Tongue (tissue), 2 donors: ENCODE data around the gene RND3. TPM values are rescaled to one million over a fixed set of nuclear protein-coding genes. Genes with fewer than 3 reads are reported as not detected.

Experiments used
- DNase-seq: peaks from one replicate; pipeline ENCODE4 v3.0.0-alpha.2; 2015
- total RNA-seq: library from RNA; depleted of rRNA; stranded (reverse); fragments of >200 nt; gene quantifications from one replicate; pipeline ENCODE4 v1.2.3, GENCODE V29; 2014

RND3 gene
- total RNA-seq, 1 donor from 2014 or later = 63.7 TPM

GRCh38 chr2:150475479-150476250, 11.8 kb downstream of the RND3 start:
- DNase-seq = no peak

DNA sequence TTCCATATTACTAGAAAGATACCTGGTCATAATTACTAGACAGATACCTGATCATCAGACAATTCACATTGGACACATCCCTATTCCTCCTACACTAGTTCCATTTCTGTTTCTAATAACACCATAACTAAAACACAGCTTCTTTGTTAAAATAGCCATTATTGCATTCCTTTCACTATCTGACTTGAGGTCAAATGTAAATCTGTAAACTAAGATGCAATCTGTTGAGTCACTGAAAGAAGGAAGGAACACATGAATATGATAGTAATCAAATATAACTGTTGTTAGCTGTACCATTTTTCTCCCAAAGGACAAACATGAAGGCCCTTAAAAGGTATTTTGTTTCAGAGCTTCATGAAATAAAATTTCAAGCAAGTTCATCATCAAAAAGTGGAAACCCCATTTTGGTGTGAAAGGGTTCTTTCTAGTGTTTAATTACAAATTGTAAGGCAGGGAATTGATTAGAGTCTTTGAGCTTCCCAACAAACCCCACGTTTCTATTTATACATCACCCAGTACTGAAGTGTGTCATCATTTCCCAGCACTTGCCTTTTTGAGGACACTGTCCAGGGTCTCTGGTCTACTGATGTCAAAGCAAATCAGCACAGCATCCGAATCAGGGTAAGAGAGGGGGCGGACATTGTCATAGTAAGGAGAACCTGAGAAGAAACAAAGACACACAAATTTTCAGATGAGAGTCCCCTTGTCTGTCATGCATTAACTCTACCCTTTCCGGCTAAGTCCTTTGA, 13.0 kb downstream of the RND3 start:
- DNase-seq = no peak

- DNase-seq = no peak
These were observed 13.7 kb downstream of the RND3 start for GRCh38 chr2:150473767-150474166.

DNA sequence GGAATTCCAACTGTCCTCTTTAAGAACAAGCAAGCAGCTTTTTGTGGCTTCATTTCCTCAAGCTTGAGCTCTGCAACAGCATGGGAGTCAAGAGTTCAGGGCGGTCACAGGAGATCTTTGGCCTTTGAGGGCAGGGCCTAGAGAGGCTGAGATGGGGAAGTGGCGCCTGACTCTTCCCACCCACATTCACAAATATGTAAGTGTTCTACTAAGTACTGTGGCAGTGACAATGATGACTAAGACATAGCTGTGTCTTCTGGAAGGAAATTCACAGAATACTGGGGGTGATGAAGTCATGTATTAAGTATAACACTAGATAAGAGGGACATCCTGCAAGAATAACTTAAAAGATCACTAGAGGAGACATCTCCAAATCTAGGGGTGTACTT, 15.0 kb downstream of the RND3 start:
- DNase-seq = no peak

- DNase-seq = no peak
These were observed 15.5 kb downstream of the RND3 start for GRCh38 chr2:150471813-150472510.

DNA sequence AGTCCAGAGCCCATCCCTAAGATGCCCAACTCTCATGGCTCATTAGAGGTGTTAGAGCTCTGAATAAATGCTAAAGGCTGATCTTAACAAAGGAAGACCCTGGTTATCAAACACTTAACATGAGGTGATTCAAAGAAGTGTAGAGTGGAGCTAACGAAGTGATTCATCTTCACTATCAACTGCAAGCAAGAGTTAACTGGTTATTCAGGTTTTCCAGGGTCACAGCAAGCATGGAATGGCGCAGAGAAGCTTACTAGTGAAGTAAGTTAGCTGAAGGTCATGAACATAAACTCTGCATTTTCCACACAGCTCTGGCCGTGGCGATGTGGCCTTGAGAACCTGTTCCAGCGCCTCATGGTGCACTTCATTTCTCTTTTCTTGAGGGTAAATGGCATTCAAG, 17.0 kb downstream of the RND3 start:
- DNase-seq = no peak

- no peak for DNase-seq
These were observed 17.7 kb downstream of the RND3 start for GRCh38 chr2:150469706-150470274.

DNA sequence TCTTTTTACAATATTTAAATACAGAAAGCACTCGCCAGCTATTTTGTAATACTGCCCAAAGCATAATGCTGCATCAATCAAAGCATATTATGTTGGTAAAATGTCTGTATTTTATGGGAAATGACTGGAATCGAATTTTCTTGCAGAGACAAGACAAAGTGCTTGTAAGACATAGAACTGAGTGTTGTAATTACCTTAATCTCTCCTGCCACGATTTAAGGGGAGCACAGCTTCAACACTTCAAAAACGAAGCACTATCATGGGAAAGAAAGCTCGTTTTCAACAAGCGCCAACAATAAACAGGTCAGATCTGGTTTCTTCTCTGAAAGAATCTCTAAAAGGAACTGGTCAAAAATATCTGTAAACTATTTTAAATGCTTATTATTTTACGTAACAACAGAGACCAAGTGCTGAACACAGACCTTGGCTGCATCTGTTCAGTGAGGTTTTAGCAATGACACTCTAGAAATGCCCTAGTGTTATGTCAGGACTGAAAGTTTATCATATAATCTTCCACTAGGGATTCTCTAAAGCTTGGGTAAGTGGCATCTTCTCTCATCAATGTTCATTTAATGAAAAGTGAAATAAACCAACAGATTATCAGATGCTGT, 19.0 kb downstream of the RND3 start:
- no peak for DNase-seq

DNA sequence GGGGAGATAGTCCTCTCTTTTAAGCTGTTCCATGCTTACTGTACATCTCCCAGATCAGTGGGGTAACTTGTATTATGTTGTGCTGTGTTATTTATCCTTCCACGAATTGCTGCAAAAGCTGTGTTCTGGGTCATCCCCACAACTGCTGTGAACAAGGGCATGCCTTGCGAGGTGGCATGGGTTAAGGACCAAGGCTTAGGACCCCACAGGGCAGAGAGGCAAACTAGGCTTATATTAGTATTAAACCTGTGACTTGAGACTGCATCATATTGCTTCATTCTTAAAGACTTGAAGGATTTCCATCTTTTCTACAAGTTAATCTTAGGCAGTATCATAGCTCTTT, 19.9 kb downstream of the RND3 start:
- no peak for DNase-seq

GRCh38 chr2:150466741-150467620, 20.5 kb downstream of the RND3 start:
- peak; percentile 56 for DNase-seq

- DNase-seq = no peak
These were observed 21.5 kb downstream of the RND3 start for GRCh38 chr2:150465703-150466569.

DNA sequence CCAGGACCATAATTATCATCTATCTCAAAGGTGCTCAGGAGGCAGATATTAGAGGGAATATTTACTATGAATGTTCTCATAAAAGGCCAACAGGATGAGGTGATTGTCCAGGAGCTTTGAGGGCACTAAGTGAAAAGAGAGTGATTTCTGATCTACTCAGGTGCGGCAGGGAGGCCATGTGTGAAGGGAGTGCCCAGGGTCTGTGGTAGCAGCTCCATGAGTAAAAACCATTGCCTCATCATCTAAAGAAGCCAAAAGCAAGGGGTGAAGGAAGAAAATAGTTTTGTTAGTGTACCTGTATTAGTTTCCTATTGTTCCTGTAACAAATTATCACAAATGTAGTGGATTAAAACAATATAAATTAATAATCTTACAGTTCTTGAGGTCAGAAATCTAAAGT, 22.5 kb downstream of the RND3 start:
- no peak for DNase-seq

DNA sequence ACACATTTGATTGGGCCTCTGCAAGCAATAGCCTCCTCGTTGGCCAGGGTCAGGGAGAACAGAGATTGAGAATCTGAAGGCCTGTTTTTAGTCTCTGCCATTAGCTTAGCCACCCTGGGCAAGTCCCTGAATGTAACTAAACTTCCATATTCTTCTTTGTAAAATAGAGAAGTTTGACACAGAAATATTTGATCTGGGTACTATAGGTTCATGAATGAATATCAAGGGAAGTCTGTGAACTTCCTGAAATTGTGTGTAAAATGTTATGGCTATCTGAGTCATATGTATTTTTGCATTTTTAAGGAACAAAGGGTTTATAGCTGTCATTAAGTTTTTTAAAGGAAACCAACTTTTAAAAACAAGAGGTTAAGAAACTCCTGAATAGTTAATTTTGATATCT, 23.2 kb downstream of the RND3 start:
- DNase-seq = no peak

- DNase-seq = peak; percentile 19
These were observed 24.7 kb downstream of the RND3 start for GRCh38 chr2:150462770-150463169.

DNA sequence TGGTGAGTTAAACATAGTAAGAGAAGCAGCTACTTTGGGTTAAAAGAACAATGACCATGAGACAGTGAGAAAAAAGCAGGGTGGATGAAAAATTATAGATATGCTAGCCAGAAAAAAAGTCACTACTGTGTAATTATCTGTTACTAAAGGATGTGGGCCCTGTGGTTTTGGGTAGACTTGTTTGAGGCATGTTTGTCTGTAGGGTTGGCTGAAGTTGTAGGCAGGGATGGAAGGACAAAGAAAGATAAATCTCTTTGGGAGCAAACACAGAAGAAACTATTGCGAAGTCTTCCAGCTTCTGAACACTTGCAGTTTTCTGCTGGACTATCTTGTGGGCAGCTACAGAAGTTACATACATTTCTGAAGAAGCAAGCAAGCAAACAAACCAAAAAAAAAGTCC, 28.2 kb downstream of the RND3 start:
- no peak for DNase-seq

GRCh38 chr2:150450765-150451164, 36.7 kb downstream of the RND3 start:
- DNase-seq = no peak

DNA sequence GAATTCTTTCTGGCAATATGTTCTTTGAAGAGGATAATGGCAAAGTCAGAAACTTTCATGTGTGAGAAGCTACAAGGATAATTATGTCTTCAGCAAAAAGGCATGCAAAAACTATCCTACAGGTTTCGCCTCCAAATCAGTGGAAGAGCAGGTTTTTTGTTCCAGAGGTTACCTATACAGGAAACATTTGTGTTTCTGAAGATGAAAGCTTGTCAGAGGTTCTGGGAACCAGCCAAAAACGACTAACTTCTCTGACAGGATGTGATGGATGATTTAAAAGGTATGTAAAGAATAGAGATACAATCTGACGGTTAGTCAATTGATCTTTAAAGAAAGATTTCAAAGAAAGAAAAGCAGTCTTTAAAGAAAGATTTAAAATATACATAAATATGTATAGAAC, 37.6 kb downstream of the RND3 start:
- no peak for DNase-seq

DNA sequence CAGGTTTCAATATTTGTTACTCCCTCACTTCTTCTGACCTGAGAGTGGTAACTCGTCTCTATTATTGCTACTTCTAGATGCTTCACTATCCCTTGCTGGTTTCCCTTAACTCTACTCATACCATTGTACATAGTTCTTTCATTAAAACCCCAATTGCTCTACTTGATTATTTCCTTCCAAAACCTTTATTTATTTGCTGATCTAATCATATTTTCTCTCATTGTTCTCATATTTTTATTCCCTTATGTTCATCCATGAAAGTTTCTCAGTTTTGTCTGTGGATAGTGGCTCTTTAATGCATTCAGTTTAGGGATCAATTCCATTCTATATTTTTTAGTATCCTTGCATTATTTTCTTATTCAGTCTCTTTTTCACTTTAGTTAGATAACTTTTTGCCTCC, 42.1 kb downstream of the RND3 start:
- no peak for DNase-seq

GRCh38 chr2:150442484-150442883, 45.0 kb downstream of the RND3 start:
- no peak for DNase-seq

DNA sequence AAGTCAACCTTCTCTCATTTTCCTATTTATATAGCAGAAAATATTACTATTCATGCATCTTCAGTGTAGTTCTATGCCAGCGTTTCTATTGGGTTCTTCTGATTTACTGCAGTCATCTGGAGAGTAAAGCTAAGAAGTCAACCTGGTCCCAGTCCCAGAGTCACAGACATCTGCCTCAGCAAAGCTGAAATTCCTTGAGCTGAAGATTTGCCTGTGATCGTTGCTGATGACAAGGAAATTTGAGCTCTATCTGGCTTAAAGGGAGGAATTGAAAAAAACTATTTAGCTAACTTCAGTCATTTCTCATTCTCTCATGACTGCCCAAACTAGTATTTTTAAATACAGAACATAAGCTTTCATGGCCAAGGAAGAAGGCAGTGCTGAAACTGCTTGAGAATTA, 45.7 kb downstream of the RND3 start:
- DNase-seq = peak; percentile 35

DNA sequence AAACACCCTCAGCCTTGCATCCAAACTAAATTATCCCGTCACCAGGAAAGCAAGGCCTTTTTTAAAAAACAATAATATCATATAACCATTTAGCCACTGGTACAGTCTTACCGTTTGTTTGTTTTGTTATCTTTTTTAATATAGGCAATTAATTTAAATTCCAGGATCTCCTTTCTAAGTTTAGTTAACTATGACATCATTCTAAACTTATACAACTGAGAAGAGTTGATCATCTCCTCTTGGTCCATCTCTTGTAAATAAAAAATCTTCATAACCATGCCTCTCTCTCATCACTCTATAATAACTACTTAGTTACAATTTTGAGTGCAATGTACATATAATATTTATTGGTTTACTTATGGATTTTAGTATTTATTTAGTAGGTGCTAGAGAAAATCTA, 46.2 kb downstream of the RND3 start:
- no peak for DNase-seq
